ENCODE results near the gene SPATA6. TPM values are rescaled to one million over a fixed set of nuclear protein-coding genes. Genes with fewer than 3 reads are reported as not detected.
A peak's percentile ranks its signal among the peaks of the same experiment; 100 is the strongest.
"Not testable (repeated sequence)": the region's sequence is repeated elsewhere in the genome, so short reads cannot be mapped to it uniquely, and the experiment has no call there.

The SPATA6 gene
- 42.9 TPM for total RNA-seq

DNA sequence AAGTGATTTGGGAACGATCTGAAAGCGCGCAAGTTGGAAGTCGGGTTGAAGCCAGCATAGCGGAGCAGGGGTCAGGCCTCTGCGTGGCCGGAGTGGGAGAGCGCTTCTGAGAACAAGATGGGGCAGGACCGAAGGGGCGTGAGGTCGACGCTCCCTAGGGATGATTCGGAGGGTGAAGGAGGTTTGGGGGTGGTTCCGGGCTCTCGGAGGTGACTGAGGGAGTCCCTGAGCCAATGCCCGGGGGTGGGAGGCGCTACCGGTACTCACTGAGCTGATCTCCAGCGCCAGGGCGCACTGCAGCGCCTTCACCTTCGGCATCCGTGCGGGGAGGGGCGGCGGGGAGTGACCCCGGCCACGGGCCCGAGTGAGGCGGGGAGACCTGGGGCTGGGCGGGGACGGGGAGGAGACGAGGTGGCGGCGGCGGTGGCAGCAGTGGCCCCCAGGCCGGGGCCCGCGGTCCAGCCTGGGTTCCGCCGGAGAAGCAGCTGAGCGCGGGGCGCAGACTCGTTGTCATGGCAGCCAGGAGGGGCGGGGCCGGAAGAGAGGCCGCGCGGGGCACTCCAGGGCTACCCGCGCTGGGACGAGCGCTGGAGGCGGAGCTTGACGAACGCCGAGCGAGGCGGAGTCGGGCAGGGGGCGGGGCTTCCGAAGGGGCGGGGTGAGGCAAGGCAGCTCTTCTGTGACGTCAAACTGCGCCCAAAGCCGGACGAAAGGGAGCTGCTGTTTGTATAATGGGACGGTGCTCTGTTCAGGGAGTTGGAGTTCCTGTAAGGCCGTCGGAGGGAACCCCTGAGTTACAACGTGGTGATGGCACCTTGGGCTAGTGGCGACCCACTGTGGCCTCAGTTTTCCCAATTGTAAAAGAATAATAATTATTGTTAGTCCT, at the start of gene SPATA6:
TSS of gene SPATA6 (minus strand) at position 514 of the 886 bp plus-strand sequence. CDS start at position 318, 196 bp downstream.
- peak; percentile 98 for DNase-seq (ENCODE audit: low spot score)

DNA sequence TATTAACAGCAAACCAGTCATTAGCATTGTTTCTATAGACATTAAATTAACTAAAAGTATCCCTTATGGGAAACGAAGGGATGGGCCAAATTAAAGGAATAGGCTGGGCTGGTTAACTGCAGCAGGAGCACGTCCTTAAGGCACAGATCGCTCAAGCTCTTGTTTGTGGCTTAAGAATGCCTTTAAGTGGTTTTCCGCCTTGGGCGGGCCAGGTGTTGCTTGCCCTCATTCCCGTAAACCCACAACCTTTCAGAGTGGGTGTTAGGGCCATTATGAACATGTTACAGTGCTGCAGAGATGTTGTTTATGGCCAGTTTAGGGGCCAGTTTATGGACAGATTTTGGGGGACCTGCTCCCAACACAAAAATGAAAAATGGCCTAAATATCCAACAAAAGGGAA, 47.9 kb upstream of the SPATA6 start:
- DNase-seq (ENCODE audit: low spot score) = not testable (repeated sequence)

DNA sequence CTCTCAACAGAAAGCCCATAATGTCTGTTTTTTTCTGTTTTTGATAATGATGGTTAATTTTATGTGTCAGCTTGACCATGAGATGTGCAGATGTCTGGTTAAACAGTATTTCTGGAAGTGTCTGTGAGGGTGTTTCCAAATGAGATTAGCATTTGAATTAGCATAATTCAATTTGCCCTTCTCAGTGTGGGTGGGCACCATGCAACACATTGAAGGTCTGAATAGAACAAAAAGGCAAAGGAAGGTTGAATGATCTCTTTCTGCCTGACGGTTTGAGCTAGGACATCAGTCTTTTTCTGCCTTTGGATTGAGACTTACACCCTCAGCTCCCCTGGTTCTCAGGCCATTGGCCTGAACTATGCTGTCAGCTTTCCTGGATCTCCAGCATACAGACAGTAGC, 34.9 kb upstream of the SPATA6 start:
- DNase-seq (ENCODE audit: low spot score) = no peak

DNA sequence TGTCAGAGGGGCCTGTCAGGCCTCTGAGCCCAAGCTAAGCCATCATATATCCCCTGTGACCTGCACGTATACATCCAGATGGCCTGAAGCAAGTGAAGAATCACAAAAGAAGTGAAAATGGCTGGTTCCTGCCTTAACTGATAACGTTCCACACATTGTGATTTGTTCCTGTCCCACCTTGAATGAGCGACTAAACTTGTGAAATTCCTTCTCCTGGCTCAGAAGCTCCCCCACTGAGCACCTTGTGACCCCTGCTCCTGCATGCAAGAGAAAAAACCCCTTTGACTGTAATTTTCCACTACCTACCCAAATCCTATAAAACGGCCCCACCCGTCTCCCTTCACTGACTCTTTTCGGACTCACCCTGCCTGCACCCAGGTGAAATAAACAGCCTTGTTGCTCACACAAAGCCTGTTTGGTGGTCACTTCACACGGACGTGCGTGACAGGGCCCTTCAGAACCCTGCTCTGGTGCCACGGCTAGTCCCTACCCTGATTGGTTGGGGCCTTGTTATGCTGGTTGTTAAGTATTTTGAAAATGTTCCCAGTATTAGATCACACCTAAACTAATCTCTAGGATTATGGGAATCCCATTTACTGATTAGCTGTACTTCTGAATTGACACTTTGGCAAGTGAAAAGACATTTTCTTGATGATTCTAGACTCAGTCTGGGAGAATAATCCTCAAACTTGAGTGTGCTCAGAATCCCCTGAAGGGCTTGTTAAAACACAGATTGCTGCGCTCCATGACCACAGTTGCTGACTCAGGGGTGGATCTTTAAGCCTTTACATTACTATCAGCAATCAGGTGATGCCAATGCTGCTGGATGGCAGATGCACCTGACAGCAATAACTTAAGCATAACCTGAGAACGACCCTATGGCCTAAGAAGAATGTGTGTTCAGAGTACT, 28.8 kb upstream of the SPATA6 start:
- DNase-seq (ENCODE audit: low spot score) = no peak

DNA sequence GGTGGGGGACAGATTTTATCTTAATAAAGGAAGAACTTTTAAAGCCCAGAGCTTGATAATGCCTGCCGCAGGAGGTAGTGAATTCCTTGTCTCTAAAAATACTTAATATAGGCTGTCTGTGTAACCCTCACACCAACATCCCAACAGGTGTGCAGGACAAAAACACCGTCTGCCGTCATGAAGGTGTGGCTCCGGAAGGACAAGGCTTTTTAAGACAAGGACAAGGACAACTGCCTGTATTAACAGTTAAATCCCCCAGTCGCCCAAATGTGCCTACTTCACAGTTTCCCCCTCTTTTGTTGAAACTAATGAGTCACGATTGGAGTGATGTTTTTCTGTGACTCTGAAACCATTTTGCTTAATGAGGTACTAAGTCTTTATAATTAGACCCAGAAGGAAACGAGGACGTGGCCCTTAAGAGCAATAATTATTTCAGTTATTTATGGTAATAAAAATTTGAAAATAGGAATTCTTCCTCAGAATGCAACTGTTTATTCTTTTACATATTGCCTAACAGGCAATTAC, 27.3 kb upstream of the SPATA6 start:
- no peak for DNase-seq (ENCODE audit: low spot score)

DNA sequence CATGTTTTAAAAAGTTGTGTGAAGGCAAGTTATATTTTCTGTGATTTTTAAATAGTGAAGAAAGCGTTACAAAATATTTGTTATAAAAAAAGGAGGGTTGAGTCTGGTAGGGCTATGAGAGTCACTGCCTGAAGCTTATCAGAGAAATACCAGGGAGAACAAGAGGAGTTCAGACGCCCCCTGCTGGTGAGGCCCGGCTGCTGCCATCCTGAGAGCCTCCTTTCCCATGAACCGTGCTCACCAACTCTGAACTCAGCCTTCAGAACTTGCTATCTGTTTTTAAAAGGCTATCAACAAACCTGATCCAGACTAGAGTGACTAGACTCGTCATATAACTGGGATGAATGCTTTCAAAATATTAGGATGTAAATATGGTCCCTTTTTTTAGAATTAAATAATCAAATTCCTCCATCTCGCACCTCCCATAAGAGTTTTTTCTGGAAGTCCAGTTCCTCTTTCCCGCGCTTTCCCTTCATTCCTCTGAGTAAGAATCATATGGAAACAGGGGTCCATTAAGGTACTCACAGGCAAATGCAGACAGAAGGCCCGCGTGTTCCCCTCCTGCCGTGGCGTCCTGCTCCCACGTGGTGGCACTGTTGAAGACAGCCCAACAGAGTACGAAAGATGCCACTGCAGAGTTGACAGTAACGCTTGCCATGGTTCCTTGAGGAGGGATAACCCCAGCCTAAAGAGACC, 26.2 kb upstream of the SPATA6 start:
- peak; percentile 87 for DNase-seq (ENCODE audit: low spot score)

DNA sequence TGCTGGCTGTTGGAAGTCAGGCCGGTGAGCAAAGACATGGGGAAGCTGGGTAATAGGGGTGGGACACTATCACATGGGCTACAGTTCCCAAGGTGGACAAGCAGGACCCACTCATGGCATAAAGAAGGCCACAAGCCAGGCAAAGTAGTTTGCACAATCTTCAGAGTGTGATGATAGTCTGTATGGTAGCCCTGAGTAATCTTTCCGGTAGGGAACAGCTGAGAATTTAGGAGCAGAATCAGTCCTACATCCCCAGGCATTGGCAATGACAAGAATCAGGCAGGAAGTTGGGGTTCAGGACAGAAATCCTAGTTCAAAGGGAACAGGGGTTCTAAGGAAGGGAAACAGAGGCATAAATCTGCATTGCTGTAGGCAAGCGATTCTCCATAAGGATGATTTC, 23.9 kb upstream of the SPATA6 start:
- DNase-seq (ENCODE audit: low spot score) = no peak

DNA sequence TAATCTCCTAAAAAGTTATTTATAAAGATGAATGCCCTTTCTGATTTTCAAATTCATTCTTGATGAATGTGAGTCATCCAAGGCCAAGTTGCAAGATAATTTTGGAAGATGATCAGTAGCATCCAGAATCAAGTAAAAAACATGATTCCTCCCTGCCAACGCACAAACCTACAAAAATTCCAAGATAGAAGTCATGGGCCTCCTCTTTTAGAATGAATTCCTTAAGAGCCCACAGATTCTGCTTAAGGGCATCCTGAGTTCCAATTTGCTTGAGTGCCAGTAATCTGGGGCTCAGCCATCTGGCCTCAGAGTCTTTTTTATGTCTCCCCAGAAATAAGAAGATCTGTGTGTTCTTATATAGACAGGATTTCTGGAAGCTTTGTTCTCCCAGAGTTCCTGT, 23.2 kb upstream of the SPATA6 start:
- DNase-seq (ENCODE audit: low spot score) = no peak

DNA sequence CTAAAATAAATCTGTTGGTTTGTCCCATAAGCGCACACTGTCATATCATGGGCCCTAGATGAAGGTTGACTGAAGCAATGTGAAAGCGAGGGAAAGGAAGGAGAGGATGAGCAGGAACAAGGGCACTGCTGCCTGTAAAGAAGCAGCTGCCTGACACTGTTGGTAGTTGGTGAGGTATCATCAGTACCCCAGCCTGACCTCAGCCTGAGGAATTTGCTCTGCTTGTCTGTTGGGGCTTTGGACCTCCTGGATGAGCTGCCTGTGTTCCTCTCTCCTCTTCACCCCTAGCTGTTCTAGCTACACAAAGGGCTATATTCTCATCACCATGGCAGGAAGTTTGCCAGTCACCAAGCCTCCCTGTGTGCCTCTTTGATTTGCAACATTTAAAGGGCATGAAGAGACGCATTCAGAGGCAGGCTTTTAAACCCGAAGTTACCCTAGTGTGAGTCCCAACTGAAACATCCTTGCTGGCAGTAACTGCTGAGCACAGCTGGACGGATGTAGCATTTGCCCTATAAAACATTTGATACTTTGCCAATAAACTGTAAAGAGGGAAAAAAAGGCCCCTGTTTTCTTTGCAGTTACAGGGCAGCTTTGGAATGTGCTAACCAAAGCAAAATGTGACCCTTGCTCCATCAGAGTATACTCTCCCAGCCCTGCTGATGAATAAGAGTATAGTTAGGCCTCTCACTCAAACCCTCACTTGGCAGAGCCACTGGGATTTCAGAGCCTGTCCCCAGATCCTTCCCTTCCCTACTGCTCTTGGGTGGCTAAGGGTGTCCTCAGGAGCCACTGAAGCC, 22.2 kb upstream of the SPATA6 start:
- peak; percentile 45 for DNase-seq (ENCODE audit: low spot score)

DNA sequence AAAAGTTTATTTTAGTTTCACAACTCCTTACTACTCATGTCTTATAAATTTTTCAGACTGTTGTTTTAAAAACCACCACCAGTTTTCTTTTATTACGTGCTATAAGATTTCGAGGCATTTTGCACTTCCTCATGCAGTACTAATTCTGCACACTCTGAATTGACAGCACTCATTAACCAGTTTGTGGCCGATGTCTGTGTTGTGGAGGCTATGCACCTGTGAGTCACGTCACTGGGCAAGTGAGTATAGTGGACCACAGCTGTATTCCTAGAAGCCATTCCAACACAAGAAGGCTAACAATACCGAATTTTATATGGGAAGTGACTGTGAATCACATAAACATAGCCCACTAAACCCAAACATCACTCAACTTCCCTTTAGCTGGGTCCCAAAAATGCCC, 21.0 kb upstream of the SPATA6 start:
- DNase-seq (ENCODE audit: low spot score) = no peak

DNA sequence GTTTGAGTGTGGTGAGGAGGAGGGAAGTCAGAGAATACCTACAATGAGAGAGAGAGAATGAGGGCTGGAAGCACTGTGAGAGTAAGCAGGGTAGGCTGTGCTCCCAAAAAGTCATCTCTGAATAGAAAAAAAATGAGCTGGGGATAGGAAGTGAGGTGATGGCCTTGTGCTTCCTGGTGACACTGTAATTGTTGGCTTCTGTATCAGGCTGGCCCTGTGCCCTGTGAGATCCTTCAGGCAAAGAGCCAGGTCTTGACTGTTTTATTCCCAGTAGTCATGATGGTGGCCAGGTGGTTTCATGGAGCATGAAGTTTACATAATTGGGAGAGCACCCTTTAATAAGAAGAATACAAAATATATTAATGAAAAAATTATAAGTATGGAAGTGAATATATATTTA, 20.4 kb upstream of the SPATA6 start:
- no peak for DNase-seq (ENCODE audit: low spot score)

DNA sequence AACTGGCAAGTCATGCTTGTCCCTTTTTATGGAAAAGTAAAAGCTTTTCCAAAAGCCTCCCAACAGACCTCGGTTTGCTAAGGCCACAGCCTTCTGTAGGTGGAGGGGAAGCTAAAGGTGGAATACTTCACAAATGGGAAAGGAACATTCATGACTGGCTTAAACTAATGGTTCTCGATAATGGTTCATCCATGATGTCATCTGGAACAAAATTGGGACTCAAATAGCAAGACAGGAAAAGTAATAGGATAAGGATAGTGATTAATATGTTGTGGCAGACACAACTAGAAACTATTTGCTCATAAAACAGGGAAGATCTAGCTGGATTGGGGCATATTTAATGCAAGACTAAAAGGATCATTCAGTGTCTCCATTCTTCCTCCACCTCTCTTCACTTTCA, 16.7 kb upstream of the SPATA6 start:
- no peak for DNase-seq (ENCODE audit: low spot score)

DNA sequence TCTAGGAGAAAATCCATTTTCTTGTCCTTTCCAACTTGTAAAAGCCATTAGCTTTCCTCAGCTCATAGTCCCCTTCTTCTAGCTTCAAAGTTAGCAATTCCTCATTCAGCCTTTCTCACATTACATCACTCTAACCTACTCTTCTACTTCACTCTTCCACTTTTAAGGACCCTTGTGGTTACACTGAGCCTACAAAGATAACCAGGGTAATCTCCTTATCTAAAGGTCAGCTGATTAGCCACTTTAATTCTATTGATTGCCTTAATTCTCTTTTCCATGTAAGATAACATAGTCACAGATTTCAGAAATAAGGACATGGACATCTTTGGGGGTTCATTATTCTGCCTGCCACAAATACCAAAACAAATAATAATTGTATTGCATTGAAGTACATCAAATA, 8.5 kb upstream of the SPATA6 start:
- DNase-seq (ENCODE audit: low spot score) = no peak

DNA sequence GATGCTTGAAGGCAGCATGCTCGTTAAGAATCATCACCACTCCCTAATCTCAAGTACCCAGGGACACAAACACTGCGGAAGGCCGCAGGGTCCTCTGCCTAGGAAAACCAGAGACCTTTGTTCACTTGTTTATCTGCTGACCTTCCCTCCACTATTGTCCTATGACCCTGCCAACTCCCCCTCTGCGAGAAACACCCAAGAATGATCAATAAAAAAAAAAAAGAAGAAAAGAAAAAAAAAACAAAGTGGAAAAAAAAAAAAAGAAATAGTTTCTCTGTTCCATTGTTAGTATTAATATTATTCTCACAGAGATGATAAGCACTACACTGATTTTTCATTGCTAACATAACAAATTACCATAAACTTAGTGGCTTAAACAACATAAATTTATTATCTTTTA, 8.0 kb upstream of the SPATA6 start:
- not testable (repeated sequence) for DNase-seq (ENCODE audit: low spot score)

DNA sequence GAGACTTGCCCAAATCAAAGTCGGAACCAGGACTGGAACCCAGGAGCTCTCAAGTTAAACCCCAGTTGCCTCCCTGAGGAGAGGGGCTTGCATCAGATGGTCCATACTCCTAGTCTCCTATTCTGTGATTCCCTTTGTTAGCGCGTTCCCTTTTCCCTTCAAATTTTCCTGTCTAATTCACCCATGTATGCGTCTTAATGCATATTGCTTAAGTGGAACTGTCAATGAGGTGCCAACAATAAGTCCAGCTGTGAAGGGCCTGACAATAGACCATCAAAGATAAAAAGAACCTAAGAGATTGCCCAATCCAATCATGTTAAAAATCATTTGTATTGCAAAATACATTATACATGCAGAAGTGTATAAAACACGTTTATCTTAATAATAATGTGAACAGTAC, 634 bp upstream of the SPATA6 start:
- no peak for DNase-seq (ENCODE audit: low spot score)

DNA sequence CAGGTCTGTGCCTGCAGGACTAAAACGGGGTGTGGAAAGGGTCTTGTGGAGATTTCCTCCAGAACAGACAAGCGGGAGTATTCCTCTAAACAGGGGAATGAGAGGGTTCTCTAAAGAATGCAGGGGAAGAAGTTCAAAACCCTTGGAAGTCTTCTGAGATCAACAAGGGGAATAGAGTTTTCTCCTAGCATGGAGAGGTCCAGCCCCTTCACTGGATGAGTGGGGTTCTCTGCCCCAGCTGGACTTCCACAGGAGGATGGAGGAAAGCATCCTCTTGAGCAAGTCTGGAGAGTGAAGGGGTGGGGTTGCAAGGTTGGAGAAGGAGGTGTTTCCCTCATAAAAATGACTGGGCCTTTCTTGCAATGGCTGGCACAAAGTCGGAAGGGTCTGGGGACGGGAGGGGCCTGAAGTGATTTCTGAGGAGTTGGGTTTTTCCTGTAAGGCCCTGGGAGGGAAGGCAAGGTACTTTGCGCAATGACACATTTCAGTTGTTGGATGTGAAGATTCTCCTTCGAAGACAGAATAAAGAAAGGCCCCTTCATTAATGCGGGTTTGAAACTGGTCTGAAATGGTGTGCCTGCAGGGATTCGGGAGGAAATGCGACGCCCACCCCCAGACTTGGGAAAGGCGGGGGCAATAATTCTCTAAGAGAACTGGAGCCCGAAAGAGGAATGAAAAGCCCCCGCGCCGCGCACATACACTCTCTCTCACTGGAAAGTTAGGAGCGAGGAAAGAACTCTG, 884 bp downstream of the SPATA6 start:
- no peak for DNase-seq (ENCODE audit: low spot score)

DNA sequence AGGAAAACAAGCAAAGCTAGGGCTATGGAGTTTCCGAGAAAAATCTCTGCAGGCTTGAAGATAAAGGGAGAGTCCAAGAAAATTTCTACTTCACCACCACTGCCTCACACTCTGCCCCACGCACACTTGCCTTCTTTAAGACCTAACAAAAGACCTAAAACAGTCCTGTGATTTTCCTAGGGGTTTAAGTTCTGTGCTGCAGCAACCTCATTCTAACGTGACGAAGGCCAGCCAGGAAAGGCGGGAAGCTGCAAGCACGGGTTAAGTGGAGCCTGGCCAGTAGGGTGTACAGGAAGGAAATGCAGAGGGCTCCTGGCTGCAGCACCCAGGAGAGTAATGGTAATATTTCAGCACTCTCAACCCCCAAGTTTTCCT, 1.5 kb downstream of the SPATA6 start:
- DNase-seq (ENCODE audit: low spot score) = peak; percentile 63

DNA sequence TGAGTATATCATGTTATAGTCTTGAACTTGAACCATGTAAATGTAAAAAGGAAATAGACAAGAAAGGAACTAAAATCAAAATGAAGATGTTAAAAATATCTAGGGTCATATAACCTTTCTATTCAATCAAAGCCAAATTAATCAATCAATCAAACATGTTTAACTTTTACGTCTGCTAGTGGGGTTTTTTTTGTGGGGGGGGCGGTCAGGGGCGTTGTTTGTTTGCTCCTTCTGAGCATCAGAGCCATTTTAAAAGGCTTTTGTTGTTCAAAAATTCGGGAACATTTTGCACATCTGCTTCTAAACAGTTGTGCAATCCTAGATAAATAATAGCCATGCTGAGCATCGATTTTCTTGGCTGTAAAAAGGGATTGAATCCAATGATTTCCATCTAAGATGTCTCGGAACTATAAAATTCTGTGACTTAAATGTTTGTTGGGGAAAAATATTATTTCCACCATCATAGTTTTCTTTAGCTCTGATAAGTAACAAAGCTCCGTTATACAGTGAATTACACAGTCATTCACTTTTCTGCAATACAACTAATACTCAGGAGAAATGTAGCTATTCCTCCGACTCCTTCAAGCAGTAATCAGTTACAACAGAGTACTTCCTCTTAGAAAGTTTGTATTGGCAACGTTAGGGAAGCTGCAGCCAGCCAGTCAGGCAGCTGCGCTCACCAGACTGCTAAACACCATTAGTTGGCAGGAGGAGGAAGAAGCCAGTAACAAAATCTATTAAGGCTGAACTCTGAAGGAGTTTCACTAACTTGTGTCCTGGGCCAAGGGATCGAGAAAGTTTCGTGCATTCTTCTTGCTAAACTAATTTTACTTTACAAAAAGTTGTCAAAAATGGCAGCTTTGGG, 2.2 kb downstream of the SPATA6 start:
- DNase-seq (ENCODE audit: low spot score) = peak; percentile 69

DNA sequence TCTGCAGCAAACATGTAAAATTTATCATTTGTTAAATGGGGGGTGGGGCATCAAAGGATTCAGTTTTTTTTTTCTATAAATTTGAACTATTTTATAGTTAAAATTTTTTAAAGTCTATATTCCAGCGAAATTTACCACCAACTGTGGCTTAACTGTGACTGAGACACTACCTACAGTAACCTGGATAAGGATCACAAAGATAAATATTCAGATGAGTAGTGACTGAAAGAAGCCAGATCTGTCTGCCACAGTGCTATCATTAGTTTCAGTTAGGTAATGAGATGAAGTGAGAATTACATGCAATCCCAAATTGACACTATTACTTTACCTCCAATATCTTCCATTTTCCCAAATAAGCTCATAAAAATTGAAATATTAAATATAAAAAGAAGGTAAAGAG, 5.4 kb downstream of the SPATA6 start:
- DNase-seq (ENCODE audit: low spot score) = no peak

All from ureter (tissue), 1 donor.